CD4-positive, alpha-beta T cell (primary cell): Measurements from ENCODE around the gene AOAH. TPM values are rescaled to one million over a fixed set of nuclear protein-coding genes. Genes with fewer than 3 reads are reported as not detected.
A peak's percentile ranks its signal among the peaks of the same experiment; 100 is the strongest.

ENCODE experiments used
- ATAC-seq: fragments of 200-7000 bp; cut with Tn5 transposase; one replicate; pipeline ENCODE4 v1.10.0; 2022; ENCODE audit warnings: mild to moderate bottlenecking; ENCODE audit not compliant: poor library complexity
- CTCF ChIA-PET: fragments of 350-600 bp; sonication (Branson Sonifier 250); formaldehyde crosslinking; loops from one replicate; lab custom pipeline; 2021; ENCODE audit warnings: antibody characterized with exemption, inconsistent platforms; lab: Charles Lee
- POLR2A ChIA-PET: fragments of 350-600 bp; sonication (Branson Sonifier 250); formaldehyde crosslinking; loops from one replicate; lab custom pipeline; 2021; ENCODE audit warnings: antibody characterized with exemption, inconsistent platforms; lab: Charles Lee
- DNase-seq, 14 experiments: peaks; one replicate each; pipeline ENCODE4 v3.0.0-alpha.2; 2013 to 2020; ENCODE audit warnings: mixed read lengths in 2 of 14
- H3K27ac ChIP-seq, 2 donors: one replicate each; pipeline versions ENCODE4 v1.5.1 to v1.7.0; 2013; ENCODE audit warnings: low read length in 2 of 2, low read depth in 1 of 2, mild to moderate bottlenecking in 1 of 2
- H3K27me3 ChIP-seq, 2 experiments: 1 replicate in 1 of 2; 2 replicates in 1 of 2; pipeline versions ENCODE4 v1.6.1 to v1.7.0; 2013; ENCODE audit warnings: low read length in 2 of 2, control low read depth in 1 of 2, mild to moderate bottlenecking in 1 of 2, moderate library complexity in 1 of 2; ENCODE audit not compliant: insufficient read depth in 2 of 2, control insufficient read depth in 1 of 2
- H3K36me3 ChIP-seq: one replicate; pipeline ENCODE4 v1.6.1; 2013; ENCODE audit warnings: low read length, control low read depth; ENCODE audit not compliant: insufficient read depth
- H3K4me1 ChIP-seq: one replicate; pipeline ENCODE4 v1.6.1; 2013; ENCODE audit warnings: low read length, control low read depth; ENCODE audit not compliant: insufficient read depth
- H3K4me3 ChIP-seq: one replicate; pipeline ENCODE4 v1.5.1; 2013; ENCODE audit warnings: mild to moderate bottlenecking, low read length, moderate library complexity
- H3K9me3 ChIP-seq, 2 experiments: 1 replicate in 1 of 2; 2 replicates in 1 of 2; pipeline versions ENCODE4 v1.6.1 to v1.7.0; 2013; ENCODE audit warnings: low read length in 2 of 2, mild to moderate bottlenecking in 2 of 2, control low read depth in 1 of 2, moderate library complexity in 1 of 2; ENCODE audit not compliant: control insufficient read depth in 1 of 2, insufficient read depth in 1 of 2
- H3K27ac Mint-ChIP-seq: one replicate; pipeline ENCODE4 v1.8.0; 2020; ENCODE audit warnings: mixed read lengths
- H3K27me3 Mint-ChIP-seq: one replicate; pipeline ENCODE4 v1.8.0; 2021; ENCODE audit warnings: mixed read lengths
- H3K36me3 Mint-ChIP-seq: one replicate; pipeline ENCODE4 v1.8.0; 2021; ENCODE audit warnings: low read depth, mixed read lengths
- H3K4me1 Mint-ChIP-seq: one replicate; pipeline ENCODE4 v1.8.0; 2021; ENCODE audit warnings: low read depth, mixed read lengths
- H3K4me3 Mint-ChIP-seq: one replicate; pipeline ENCODE4 v1.8.0; 2020; ENCODE audit warnings: mild to moderate bottlenecking, mixed read lengths
- H3K9me3 Mint-ChIP-seq: one replicate; pipeline ENCODE4 v1.8.0; 2020; ENCODE audit warnings: mixed read lengths
- intact Hi-C, 2 experiments: fragments of 100-400 bp; cut with DNase I in 1 of 2; cut with micrococcal nuclease in 1 of 2; formaldehyde crosslinking; loops; one replicate each; pipeline versions ENCODE4 v1.15.1 to v1.9.0; 2023 to 2025; cut with DNase I, micrococcal nuclease
- total RNA-seq, 174 experiments: library from RNA in 2 of 174; stranded (reverse) in 2 of 174; gene quantifications; one replicate each; pipeline ENCODE4 v1.2.3 and lab custom pipeline; 2021 to 2026
- TF ChIP-seq, protein P1 (sequence below): fragments of 200-600 bp; IDR thresholded peaks from one replicate; pipeline ENCODE4 v1.8.0; 2022; ENCODE audit warnings: antibody characterized with exemption, mild to moderate bottlenecking

AOAH gene
- total RNA-seq, 2 experiments from 2014 or later: 27.5 to 30.3 TPM

GRCh38 chr7:36621396-36621795, 102.9 kb downstream of the AOAH start:
- no peak overlapping the region for H3K27ac ChIP-seq
- POLR2A ChIA-PET: interaction anchor here (1.5 kb wide), 1 partner anchor 18 kb away, joined by 3 read pairs; no protein-coding TSS in a partner anchor
- TF ChIP-seq, protein P1, sequence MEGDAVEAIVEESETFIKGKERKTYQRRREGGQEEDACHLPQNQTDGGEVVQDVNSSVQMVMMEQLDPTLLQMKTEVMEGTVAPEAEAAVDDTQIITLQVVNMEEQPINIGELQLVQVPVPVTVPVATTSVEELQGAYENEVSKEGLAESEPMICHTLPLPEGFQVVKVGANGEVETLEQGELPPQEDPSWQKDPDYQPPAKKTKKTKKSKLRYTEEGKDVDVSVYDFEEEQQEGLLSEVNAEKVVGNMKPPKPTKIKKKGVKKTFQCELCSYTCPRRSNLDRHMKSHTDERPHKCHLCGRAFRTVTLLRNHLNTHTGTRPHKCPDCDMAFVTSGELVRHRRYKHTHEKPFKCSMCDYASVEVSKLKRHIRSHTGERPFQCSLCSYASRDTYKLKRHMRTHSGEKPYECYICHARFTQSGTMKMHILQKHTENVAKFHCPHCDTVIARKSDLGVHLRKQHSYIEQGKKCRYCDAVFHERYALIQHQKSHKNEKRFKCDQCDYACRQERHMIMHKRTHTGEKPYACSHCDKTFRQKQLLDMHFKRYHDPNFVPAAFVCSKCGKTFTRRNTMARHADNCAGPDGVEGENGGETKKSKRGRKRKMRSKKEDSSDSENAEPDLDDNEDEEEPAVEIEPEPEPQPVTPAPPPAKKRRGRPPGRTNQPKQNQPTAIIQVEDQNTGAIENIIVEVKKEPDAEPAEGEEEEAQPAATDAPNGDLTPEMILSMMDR: no peak
- intact Hi-C loops: no loop called here
- Mint-ChIP-seq H3K36me3 (peaks cover 89% of the 10 kb centered on the region), H3K4me3 (no peak overlapping the region), H3K27me3 (no peaks in the 10 kb centered on the region), H3K27ac (no peak overlapping the region), H3K9me3 (no peaks in the 10 kb centered on the region), H3K4me1 (peaks cover 37% of the 10 kb centered on the region)
- CTCF ChIA-PET: no interaction called here
- no peaks in the 10 kb centered on the region for H3K27me3 ChIP-seq
- H3K9me3 ChIP-seq: no peaks in the 10 kb centered on the region
- H3K36me3 ChIP-seq: peaks cover 20% of the 10 kb centered on the region
- H3K4me3 ChIP-seq: no peak overlapping the region
- DNase-seq (no peak), ATAC-seq (no peak)
- no peaks in the 10 kb centered on the region for H3K4me1 ChIP-seq

- no peaks in the 10 kb centered on the region for H3K27me3 Mint-ChIP-seq
- Histone ChIP-seq H3K27me3 (no peaks in the 10 kb centered on the region), H3K36me3 (peaks cover 26% of the 10 kb centered on the region), H3K27ac (no peak overlapping the region), H3K9me3 (no peaks in the 10 kb centered on the region), H3K4me1 (no peaks in the 10 kb centered on the region), H3K4me3 (no peak overlapping the region)
- ChIA-PET POLR2A (interaction anchor here (0.6 to 1.5 kb wide), 3 partner anchors 19 to 97 kb away, joined by 3 to 5 read pairs (median 3); no protein-coding TSS in a partner anchor), CTCF (interaction anchor here (1.2 kb wide), 1 partner anchor 51 kb away, joined by 5 read pairs; no protein-coding TSS in a partner anchor)
- no peaks in the 10 kb centered on the region for H3K9me3 Mint-ChIP-seq
- H3K4me1 Mint-ChIP-seq: peaks cover 29% of the 10 kb centered on the region
- ATAC-seq (no peak), DNase-seq (peak in 1 of 14 experiments; percentile 23)
- no peak overlapping the region for H3K27ac Mint-ChIP-seq
- H3K4me3 Mint-ChIP-seq: no peak overlapping the region
- TF ChIP-seq, protein P1: no peak
- peaks cover 90% of the 10 kb centered on the region for H3K36me3 Mint-ChIP-seq
- intact Hi-C loops: no loop called here
Measured at GRCh38 chr7:36620166-36620708, 104.1 kb downstream of the AOAH start.

DNA sequence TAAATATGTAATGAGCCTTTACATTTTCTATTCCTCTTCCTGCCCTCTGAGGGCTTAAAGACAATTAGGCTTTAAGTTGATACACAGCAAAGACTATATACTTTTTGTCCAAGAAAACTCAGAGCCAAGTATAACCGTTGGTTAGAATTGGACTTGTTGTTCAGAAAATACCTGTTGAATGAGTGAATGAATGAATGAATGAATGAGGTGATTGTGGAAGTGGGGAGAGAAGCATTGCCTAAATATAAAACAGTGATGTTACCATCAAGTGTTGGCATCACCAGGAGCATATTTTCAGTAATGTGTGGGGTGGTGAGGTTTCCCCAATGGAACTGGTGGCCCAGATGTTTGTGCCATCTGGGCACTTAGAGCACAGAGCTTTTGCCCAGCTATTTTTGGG, 106.9 kb downstream of the AOAH start:
- Histone ChIP-seq H3K36me3 (peaks cover 33% of the 10 kb centered on the region), H3K4me1 (no peaks in the 10 kb centered on the region), H3K27ac (no peak overlapping the region), H3K27me3 (no peaks in the 10 kb centered on the region), H3K9me3 (no peaks in the 10 kb centered on the region), H3K4me3 (no peak overlapping the region)
- Mint-ChIP-seq H3K27me3 (no peaks in the 10 kb centered on the region), H3K9me3 (no peaks in the 10 kb centered on the region), H3K4me3 (no peak overlapping the region), H3K4me1 (peaks cover 25% of the 10 kb centered on the region), H3K27ac (no peak overlapping the region), H3K36me3 (peaks cover 88% of the 10 kb centered on the region)
- intact Hi-C loops: no loop called here
- TF ChIP-seq, protein P1: no peak
- no peak for DNase-seq
- ChIA-PET POLR2A (no interaction called here), CTCF (no interaction called here)
- ATAC-seq: no peak
